H1 (cell line): Measurements from ENCODE around the gene CAV1. TPM values are rescaled to one million over a fixed set of nuclear protein-coding genes. Genes with fewer than 3 reads are reported as not detected.

ENCODE experiments used
- CTCF ChIA-PET: fragments of 300-600 bp; sonication (Branson Sonifier 250); formaldehyde crosslinking; loops from one replicate; lab custom pipeline; 2021; ENCODE audit not compliant: partially characterized antibody; lab: Charles Lee
- POLR2A ChIA-PET: fragments of 300-600 bp; sonication (Branson Sonifier 250); formaldehyde crosslinking; loops from one replicate; lab custom pipeline; 2021; ENCODE audit warnings: inconsistent platforms; ENCODE audit not compliant: partially characterized antibody; lab: Charles Lee
- DNase-seq, 2 experiments: peaks; one replicate each; pipeline versions ENCODE4 v3.0.0 to v3.0.0-alpha.2; 2010 to 2022; ENCODE audit warnings: low spot score in 2 of 2, low read depth in 1 of 2, mixed read lengths in 1 of 2
- FAIRE-seq: peaks from 2 replicates; lab custom pipeline; 2011; peaks lifted over from hg19 to GRCh38; lab: Jason Lieb, UNC
- H2AFZ ChIP-seq: 2 replicates; pipeline ENCODE4 v1.8.1; 2012; ENCODE audit warnings: low read length, inconsistent platforms
- H2AK5ac ChIP-seq: 2 replicates; pipeline ENCODE4 v1.6.1; 2013; ENCODE audit warnings: low read depth, low read length
- H2BK120ac ChIP-seq: replicated peaks from 2 replicates; pipeline ENCODE3; 2013; ENCODE audit warnings: low read depth, low read length, inconsistent platforms
- H2BK12ac ChIP-seq: 2 replicates; pipeline ENCODE4 v1.6.1; 2013; ENCODE audit warnings: low read depth, low read length
- H2BK15ac ChIP-seq: 2 replicates; pipeline ENCODE4 v1.6.1; 2013; ENCODE audit warnings: low read length
- H2BK20ac ChIP-seq: 2 replicates; pipeline ENCODE4 v1.6.1; 2013; ENCODE audit warnings: low read length
- H2BK5ac ChIP-seq: 2 replicates; pipeline ENCODE4 v1.6.1; 2013; ENCODE audit warnings: low read depth, low read length
- H3K14ac ChIP-seq: 2 replicates; pipeline ENCODE4 v1.6.1; 2013; ENCODE audit warnings: inconsistent platforms; ENCODE audit not compliant: insufficient read length
- H3K18ac ChIP-seq: 2 replicates; pipeline ENCODE4 v1.6.1; 2013; ENCODE audit warnings: low read length; ENCODE audit errors: extremely low read depth
- H3K23ac ChIP-seq: 2 replicates; pipeline ENCODE4 v1.6.1; 2013; ENCODE audit warnings: inconsistent platforms; ENCODE audit not compliant: insufficient read length
- H3K23me2 ChIP-seq: 2 replicates; pipeline ENCODE4 v1.6.1; 2013; ENCODE audit warnings: low read depth, low read length
- H3K27ac ChIP-seq: 2 replicates; pipeline ENCODE4 v1.6.1; 2011; ENCODE audit warnings: low read depth, low read length, inconsistent platforms
- H3K27me3 ChIP-seq, 4 experiments: replicated peaks in 1 of 4; 1 replicate in 1 of 4; 2 replicates in 3 of 4; pipeline versions ENCODE4 v1.6.1 to v1.8.1; 2011 to 2013; ENCODE audit warnings: low read length in 3 of 4, mild to moderate bottlenecking in 3 of 4, inconsistent platforms in 2 of 4, mixed read lengths in 2 of 4, moderate library complexity in 1 of 4; ENCODE audit not compliant: control insufficient read depth in 3 of 4, insufficient read depth in 3 of 4; ENCODE audit errors: extremely low read depth in 1 of 4
- H3K36me3 ChIP-seq, 4 experiments: 2 replicates each; pipeline versions ENCODE4 v1.6.1 to v1.8.1; 2011 to 2013; ENCODE audit warnings: mild to moderate bottlenecking in 4 of 4, low read length in 3 of 4, moderate library complexity in 2 of 4, control low read depth in 1 of 4, inconsistent platforms in 1 of 4; ENCODE audit not compliant: insufficient read depth in 4 of 4, control insufficient read depth in 2 of 4
- H3K4ac ChIP-seq: replicated peaks from 2 replicates; pipeline ENCODE3; 2013; ENCODE audit warnings: low read length, low read depth, mixed read lengths, inconsistent platforms; ENCODE audit not compliant: insufficient read length
- H3K4me1 ChIP-seq, 4 experiments: replicated peaks in 1 of 4; 1 replicate in 1 of 4; 2 replicates in 3 of 4; pipeline versions ENCODE4 v1.6.1 to v1.8.1; 2011 to 2013; ENCODE audit warnings: low read length in 3 of 4, inconsistent platforms in 2 of 4, mixed read lengths in 1 of 4; ENCODE audit not compliant: insufficient read depth in 4 of 4, control insufficient read depth in 3 of 4
- H3K4me2 ChIP-seq, 2 experiments: 2 replicates each; pipeline versions ENCODE4 v1.6.1 to v1.8.1; 2011 to 2013; ENCODE audit warnings: low read depth in 2 of 2, low read length in 2 of 2, control low read depth in 1 of 2, inconsistent platforms in 1 of 2, mild to moderate bottlenecking in 1 of 2; ENCODE audit not compliant: insufficient read depth in 1 of 2
- H3K4me3 ChIP-seq, 4 experiments: fragments of 200-600, 300-600 bp in 1 of 4; sonication (generic), shearing (Covaris generic), sonication (Bioruptor Twin) in 1 of 4; 2 replicates each; pipeline versions ENCODE4 v1.5.1 to v1.8.1; 2011 to 2016; ENCODE audit warnings: low read length in 4 of 4, low read depth in 3 of 4, control low read depth in 2 of 4, inconsistent platforms in 2 of 4, mild to moderate bottlenecking in 2 of 4, mixed read lengths in 1 of 4, moderate library complexity in 1 of 4; ENCODE audit not compliant: insufficient read depth in 2 of 4; ENCODE audit errors: extremely low read depth in 1 of 4
- H3K56ac ChIP-seq: replicated peaks from 2 replicates; pipeline ENCODE3; 2013; ENCODE audit warnings: low read depth, mild to moderate bottlenecking, mixed read lengths, low read length, inconsistent platforms; ENCODE audit not compliant: insufficient read length
- H3K79me1 ChIP-seq: 2 replicates; pipeline ENCODE4 v1.6.1; 2013; ENCODE audit warnings: low read depth, low read length, control low read depth
- H3K79me2 ChIP-seq, 2 experiments: 2 replicates each; pipeline versions ENCODE4 v1.6.1 to v1.8.1; 2012 to 2013; ENCODE audit warnings: low read length in 2 of 2, mild to moderate bottlenecking in 2 of 2, inconsistent platforms in 1 of 2; ENCODE audit not compliant: insufficient read depth in 2 of 2, control insufficient read depth in 1 of 2
- H3K9ac ChIP-seq, 4 experiments: replicated peaks in 1 of 4; 1 replicate in 1 of 4; 2 replicates in 3 of 4; pipeline versions ENCODE4 v1.6.1 to v1.8.1; 2011 to 2013; ENCODE audit warnings: low read depth in 3 of 4, low read length in 3 of 4, control low read depth in 2 of 4, mild to moderate bottlenecking in 2 of 4, moderate library complexity in 2 of 4, inconsistent platforms in 1 of 4; ENCODE audit errors: extremely low read depth in 1 of 4
- H3K9me3 ChIP-seq, 2 experiments: 2 replicates each; pipeline versions ENCODE4 v1.6.1 to v1.8.1; 2012 to 2013; ENCODE audit warnings: mild to moderate bottlenecking in 2 of 2, moderate library complexity in 2 of 2, control low read depth in 1 of 2, inconsistent platforms in 1 of 2, low read depth in 1 of 2, low read length in 1 of 2, mixed read lengths in 1 of 2; ENCODE audit not compliant: insufficient read depth in 2 of 2
- H4K20me1 ChIP-seq, 2 experiments: replicated peaks in 1 of 2; 2 replicates each; pipeline versions ENCODE3 to v1.8.1; 2011 to 2013; ENCODE audit warnings: inconsistent platforms in 2 of 2, low read length in 2 of 2, mild to moderate bottlenecking in 1 of 2; ENCODE audit not compliant: insufficient read depth in 2 of 2, control insufficient read depth in 1 of 2
- H4K5ac ChIP-seq: 2 replicates; pipeline ENCODE4 v1.6.1; 2013; ENCODE audit warnings: low read length, low read depth, mixed read lengths, inconsistent platforms; ENCODE audit not compliant: insufficient read length
- H4K8ac ChIP-seq: 2 replicates; pipeline ENCODE4 v1.8.0; 2013; ENCODE audit warnings: mild to moderate bottlenecking, moderate library complexity, low read length, inconsistent platforms; ENCODE audit not compliant: insufficient read depth; ENCODE audit errors: extremely low read depth
- H4K91ac ChIP-seq: replicated peaks from 2 replicates; pipeline ENCODE3; 2013; ENCODE audit warnings: low read length, mixed read lengths, inconsistent platforms; ENCODE audit not compliant: insufficient read length
- BCL11A ChIP-seq, 2 experiments: IDR thresholded peaks; one replicate each; pipeline ENCODE4 v1.6.1; 2011; ENCODE audit warnings: low read depth in 2 of 2, low read length in 2 of 2, mild to moderate bottlenecking in 2 of 2
- EGR1 ChIP-seq: IDR thresholded peaks from 2 replicates; pipeline ENCODE4 v1.6.1; 2011; ENCODE audit warnings: low read depth, low read length, borderline replicate concordance
- SP1 ChIP-seq: IDR thresholded peaks from 2 replicates; pipeline ENCODE4 v1.6.1; 2011; ENCODE audit warnings: low read depth, low read length
- TAF1 ChIP-seq: IDR thresholded peaks from 2 replicates; pipeline ENCODE4 v1.6.1; 2011; ENCODE audit warnings: mild to moderate bottlenecking, low read depth, low read length
- YY1 ChIP-seq: IDR thresholded peaks from 2 replicates; pipeline ENCODE4 v1.6.1; 2011; ENCODE audit warnings: low read depth, mild to moderate bottlenecking, low read length
- WGBS, 2 experiments: shearing (Covaris generic) in 1 of 2; methylation state at CpG; one replicate each; pipeline versions ENCODE4 v1.1.6 to v1.1.7; 2013 to 2015; ENCODE audit warnings: low lambda C conversion rate in 2 of 2, mixed read lengths in 2 of 2, inconsistent platforms in 1 of 2, low coverage in 1 of 2, missing lambda C conversion rate in 1 of 2; ENCODE audit not compliant: insufficient replicate concordance in 2 of 2, insufficient coverage in 1 of 2, insufficient read length in 1 of 2; ENCODE audit errors: extremely low coverage in 1 of 2, missing lambda C conversion rate in 1 of 2; 5-methylcytosine and 5-hydroxymethylcytosine counted together
- polyA plus RNA-seq, 7 experiments: library from polyadenylated mRNA; depleted of rRNA in 3 of 7; stranded (reverse) in 5 of 7; unstranded in 2 of 7; fragments of >200 nt in 5 of 7; fragments of 200-250 nt in 2 of 7; gene quantifications; 1 replicate in 5 of 7; 2 replicates in 1 of 7; 4 replicates in 1 of 7; pipeline versions ENCODE4 v1.2.1 to v1.2.3, GENCODE V29; 2011 to 2013; ENCODE audit warnings: missing spikeins in 2 of 7, mixed read lengths in 2 of 7
- total RNA-seq: library from RNA; stranded (reverse); fragmentation: NEBNext Ultra II Directional; extraction: Animal tissue kit (Norgen Biotek cat#: 25700); gene quantifications from 2 replicates; pipeline ENCODE4 v1.2.1, GENCODE V29; 2021

CAV1 gene
- total and polyA plus RNA-seq, 2 of the 8 experiments (the other 6 are each of a cell fraction or from before 2014, with no cell fraction given): 16.3 to 21.8 TPM

GRCh38 chr7:116477625-116478024, 47.2 kb upstream of the CAV1 start:
- Histone ChIP-seq H2BK12ac (no peak overlapping the region), H3K56ac (no peak overlapping the region), H4K91ac (no peak overlapping the region), H2AFZ (no peak overlapping the region), H3K9me3 (no peaks in the 10 kb centered on the region), H4K20me1 (no peaks in the 10 kb centered on the region), H3K23ac (no peak overlapping the region), H2BK20ac (no peak overlapping the region), H3K23me2 (no peaks in the 10 kb centered on the region), H2AK5ac (no peak overlapping the region), H3K4me1 (no peaks in the 10 kb centered on the region), H3K79me1 (no peaks in the 10 kb centered on the region), H3K9ac (no peak overlapping the region), H4K8ac (no peak overlapping the region), H3K4ac (no peak overlapping the region), H4K5ac (no peak overlapping the region), H3K4me3 (no peak overlapping the region), H2BK5ac (no peak overlapping the region), H3K27me3 (no peaks in the 10 kb centered on the region), H2BK15ac (no peak overlapping the region), H3K4me2 (no peak overlapping the region), H3K36me3 (no peaks in the 10 kb centered on the region), H3K27ac (no peak overlapping the region), H3K14ac (no peak overlapping the region), H3K18ac (no peak overlapping the region), H2BK120ac (no peak overlapping the region), H3K79me2 (no peaks in the 10 kb centered on the region)
- TF ChIP-seq EGR1: no peak
- no peak for TF ChIP-seq YY1
- TF ChIP-seq TAF1: no peak
- no peak for TF ChIP-seq BCL11A (IDR thresholded peaks at IDR 0.05; ENCODE audit: low read depth in 2 of 2, low read length in 2 of 2)
- TF ChIP-seq SP1: no peak
- no peak for DNase-seq
- ChIA-PET CTCF (interaction anchor here (1.1 kb wide), 1 partner anchor 48 kb away, joined by 3 read pairs; no protein-coding TSS in a partner anchor), POLR2A (no interaction called here)
- WGBS, 2 experiments: 33% methylated on average over 1 of the region's 1 CpG; no CpG with 5 or more reads in 1 of the 2 experiments
- no peak for FAIRE-seq
